NCI-H82 (cell line): ENCODE results near the gene LENEP.

ENCODE experiments used
- DNase-seq: peaks from one replicate; lab custom pipeline; 2025; lab: John Stamatoyannopoulos, UW

LENEP gene

GRCh38 chr1:155010211-155010918 lies 17.0 kb downstream of the LENEP start:
- peak; percentile 68 for DNase-seq

- DNase-seq = peak; percentile 94
Observed at GRCh38 chr1:155011004-155011416, 17.6 kb downstream of the LENEP start.

GRCh38 chr1:155011437-155012025 lies 18.1 kb downstream of the LENEP start:
- DNase-seq = no peak

- peak; percentile 99 for DNase-seq
Observed at GRCh38 chr1:155012026-155012546, 18.7 kb downstream of the LENEP start.

GRCh38 chr1:155012776-155013602 lies 19.6 kb downstream of the LENEP start:
- DNase-seq = no peak

DNA sequence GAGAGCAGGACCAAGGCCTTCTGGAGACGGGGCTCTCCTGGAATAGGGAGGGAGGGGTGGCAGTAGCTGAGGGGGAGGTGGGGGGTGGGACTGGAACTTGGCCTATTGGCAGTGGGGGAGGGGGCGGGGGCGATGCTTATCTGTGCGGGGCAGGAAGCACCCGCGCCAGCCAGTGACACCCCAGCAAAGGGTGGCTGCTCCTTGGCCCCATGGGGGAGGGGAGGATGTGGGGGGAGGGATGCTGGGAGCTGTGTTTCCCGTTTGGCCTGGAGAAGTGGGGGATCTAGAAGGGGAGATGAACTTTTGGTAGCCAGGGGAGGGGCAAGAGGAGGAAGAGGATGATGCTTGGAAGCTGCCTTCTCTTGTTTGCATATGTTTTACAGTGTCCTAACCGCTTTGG lies 20.2 kb downstream of the LENEP start:
- no peak for DNase-seq

GRCh38 chr1:155014709-155015508 lies 21.5 kb downstream of the LENEP start:
- no peak for DNase-seq

DNA sequence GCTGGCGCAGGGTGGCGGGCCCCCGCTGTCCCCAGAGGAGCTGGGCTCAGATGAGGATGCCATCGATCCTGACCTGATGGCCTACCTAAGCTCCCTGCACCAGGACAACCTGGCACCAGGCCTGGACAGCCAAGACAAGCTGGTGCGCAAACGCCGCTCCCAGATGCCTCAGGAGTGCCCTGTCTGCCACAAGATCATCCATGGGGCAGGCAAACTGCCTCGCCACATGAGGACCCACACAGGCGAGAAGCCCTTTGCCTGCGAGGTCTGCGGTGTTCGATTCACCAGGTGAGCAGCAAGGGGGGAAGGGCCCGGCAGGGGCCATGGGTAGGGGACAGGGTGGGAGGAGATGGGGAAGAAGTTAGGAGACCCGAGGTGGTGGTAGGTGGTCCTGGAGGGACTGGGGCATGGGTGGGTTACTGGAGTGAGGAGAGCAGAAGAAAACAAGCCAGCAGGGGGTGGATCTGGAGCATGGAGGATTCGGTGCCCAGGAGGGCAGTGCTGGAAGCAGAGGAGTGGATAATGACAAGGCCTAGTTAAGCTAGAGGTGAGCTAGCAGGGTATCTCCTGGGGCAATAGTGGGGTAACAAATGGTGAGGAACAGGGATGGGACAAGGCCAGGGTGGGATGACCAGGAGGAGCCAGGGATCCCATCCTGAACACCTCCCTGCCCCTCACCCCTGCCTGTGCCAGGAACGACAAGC lies 22.3 kb downstream of the LENEP start:
- no peak for DNase-seq

DNA sequence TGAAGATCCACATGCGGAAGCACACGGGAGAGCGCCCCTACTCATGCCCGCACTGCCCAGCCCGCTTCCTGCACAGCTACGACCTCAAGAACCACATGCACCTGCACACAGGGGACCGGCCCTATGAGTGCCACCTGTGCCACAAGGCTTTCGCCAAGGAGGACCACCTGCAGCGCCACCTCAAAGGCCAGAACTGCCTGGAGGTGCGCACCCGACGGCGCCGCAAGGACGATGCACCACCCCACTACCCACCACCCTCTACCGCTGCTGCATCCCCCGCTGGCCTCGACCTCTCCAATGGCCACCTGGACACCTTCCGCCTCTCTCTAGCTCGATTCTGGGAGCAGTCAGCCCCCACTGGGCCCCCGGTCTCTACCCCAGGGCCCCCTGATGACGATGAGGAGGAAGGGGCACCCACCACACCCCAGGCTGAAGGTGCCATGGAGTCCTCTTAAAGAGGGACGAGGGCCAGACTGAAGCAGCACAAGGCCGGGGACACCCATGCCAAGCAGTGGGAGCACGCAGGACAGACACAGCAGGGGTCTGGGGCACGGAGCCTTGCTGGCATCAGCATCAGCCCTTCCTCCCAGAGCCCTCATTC lies 22.9 kb downstream of the LENEP start:
- no peak for DNase-seq

DNA sequence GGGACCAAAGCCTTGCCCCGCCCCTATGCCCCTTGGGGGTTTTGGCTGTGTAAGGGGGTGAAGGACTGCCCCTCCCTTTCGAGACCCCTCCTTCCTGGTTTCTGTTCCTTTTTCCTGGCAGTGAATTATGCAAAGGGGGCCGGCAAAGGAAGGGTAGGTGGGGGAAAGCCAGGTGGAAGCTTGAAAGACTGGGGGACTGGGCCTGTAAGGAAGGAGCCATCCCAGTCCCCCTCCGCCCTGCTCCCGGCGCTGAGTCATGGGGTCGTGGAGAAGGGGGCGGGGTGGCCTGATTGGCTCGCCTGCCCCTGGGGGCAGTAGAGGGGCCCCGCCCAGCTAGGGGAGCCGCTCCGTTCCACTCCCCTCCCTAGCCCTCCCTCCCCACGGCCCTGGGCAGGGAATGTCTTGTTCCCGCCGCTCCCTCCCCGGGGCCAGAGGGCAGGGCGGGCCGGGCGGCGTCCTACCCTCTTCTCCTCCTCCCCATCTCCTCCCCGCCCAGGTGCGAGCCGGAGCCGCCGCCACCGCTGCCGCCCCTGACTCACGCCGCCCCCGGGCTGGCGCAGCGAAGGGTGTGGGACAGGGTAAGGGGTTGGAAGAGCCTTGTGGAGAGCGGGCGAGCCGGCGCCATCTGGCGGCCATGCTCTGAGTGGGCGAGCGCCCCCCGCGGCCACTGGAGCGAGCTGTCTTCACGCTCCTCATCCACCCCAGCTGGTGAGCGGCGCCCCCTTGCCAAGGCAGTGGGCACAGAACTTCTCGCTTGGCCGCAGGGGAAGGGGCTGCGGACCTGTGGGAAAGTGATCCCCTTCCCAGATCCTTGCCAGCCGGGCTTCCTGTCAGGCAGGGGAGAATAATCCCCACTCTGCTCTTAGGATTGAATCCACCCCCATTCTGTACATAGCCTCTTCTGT lies 23.9 kb downstream of the LENEP start:
- peak; percentile 99 for DNase-seq

DNA sequence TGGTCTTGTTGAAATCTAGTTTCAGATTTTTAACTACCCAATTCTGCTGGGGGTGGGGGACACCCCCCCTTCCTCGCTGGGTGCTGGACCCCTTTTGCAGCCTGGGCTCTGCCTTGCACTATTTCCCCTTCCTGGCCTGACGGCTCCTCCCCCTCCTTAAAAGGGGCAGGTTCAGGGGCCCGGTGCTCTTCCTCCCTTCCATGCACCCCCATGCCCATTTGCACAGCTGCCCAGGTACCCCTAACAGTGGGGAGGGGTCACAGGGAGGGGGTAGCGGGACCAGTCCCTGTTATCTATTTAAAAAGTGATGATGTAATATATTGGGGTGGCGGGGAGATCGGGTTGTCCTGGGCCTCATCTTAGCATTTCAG lies 24.5 kb downstream of the LENEP start:
- DNase-seq = no peak

- peak; percentile 40 for DNase-seq
Observed at GRCh38 chr1:155018617-155019348, 25.4 kb downstream of the LENEP start.

GRCh38 chr1:155019377-155020245 lies 26.2 kb downstream of the LENEP start:
- no peak for DNase-seq

- DNase-seq = no peak
Observed at GRCh38 chr1:155022136-155022926, 28.9 kb downstream of the LENEP start.

DNA sequence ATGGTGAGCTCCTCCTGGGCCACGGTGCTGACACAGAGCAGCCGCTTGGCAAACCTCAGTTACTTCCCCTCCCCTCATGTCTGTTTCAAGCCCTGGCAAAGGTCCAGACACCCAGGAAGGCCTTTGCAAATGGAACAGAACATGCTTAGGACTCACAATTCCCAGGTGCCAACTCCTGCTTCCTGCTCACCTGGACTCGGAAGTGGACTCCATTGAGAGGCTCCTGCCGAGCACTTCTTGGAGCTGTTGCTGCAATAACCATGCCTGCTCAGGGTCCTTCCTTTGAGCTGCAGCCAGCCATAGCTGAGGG lies 29.5 kb downstream of the LENEP start:
- DNase-seq = no peak

- DNase-seq = no peak
Observed at GRCh38 chr1:155023627-155024026, 30.2 kb downstream of the LENEP start.

DNA sequence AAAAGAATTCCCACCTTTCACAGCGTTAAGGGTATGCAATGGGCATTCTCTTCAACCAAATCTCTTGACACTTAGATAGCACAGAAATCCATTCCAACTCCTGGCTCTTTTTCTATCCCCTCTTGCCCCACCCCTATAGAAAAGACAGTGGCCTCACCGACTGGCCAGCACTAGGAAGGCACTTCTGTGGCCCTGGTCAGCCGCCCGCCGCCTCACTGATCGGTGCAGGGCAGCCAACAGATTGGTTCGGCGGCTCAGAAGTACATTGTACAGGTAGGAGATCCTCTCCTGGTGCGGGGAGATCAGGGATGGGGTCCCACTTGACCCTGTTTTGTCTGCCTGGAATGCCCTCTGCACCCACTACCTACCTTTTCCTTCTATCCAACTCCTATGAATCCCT lies 30.9 kb downstream of the LENEP start:
- DNase-seq = no peak

GRCh38 chr1:155026154-155026553 lies 32.8 kb downstream of the LENEP start:
- no peak for DNase-seq
